CD4-positive, alpha-beta T cell treated with Interleukin-6 at 100 ng/mL for 8 hours (primary cell): ENCODE results near the gene LDLRAP1.

Source experiments
- DNase-seq: peaks from one replicate; pipeline ENCODE4 v3.0.0-alpha.2; 2020; ENCODE audit warnings: mixed read lengths, low spot score

The LDLRAP1 gene

DNA sequence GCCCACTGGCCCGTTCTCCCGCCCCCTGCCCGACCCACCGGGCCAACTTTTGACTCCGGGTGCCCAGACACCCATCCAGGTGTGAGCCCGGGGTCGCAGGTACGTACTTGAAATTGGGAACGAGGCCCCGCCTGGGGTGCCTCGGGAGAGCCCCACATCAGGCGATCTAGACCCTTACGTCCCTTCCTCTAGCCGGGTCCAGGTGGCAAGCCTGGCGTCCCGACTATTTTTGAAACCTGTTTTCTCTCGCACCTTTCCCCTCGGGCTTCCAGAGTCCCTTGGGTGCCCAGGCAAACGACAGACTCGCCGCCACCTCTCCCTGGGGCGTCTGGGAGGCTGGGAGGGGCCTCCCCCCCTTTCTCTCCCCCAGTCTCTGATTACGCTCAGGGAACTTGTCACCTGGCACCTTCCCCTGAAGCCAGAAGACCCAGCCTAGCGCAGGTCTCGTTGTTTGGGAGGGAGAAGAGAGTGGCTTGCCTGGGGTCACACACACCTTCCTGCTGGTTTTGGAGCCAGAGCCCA lies 898 bp downstream of the LDLRAP1 start:
- no peak for DNase-seq

DNA sequence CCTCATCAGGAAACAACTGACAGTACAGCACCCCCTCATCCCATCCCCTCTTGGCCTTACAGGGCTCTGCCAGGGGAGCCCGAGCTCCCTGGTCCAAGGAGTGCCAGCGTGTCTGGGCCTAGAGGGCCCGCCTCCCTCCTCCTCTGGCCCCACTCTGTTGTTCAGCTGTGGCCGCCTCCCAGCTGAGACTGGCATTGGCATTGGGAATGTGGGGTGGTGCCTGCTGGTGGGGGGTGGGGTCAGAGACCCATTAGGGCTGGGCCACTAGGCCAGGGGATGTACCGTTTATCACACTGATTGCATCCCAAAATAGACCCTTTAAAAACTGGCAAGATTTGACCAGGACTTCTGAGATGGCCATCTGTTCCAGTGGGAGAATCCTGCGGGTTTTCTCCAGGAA lies 1.4 kb downstream of the LDLRAP1 start:
- DNase-seq: no peak

DNA sequence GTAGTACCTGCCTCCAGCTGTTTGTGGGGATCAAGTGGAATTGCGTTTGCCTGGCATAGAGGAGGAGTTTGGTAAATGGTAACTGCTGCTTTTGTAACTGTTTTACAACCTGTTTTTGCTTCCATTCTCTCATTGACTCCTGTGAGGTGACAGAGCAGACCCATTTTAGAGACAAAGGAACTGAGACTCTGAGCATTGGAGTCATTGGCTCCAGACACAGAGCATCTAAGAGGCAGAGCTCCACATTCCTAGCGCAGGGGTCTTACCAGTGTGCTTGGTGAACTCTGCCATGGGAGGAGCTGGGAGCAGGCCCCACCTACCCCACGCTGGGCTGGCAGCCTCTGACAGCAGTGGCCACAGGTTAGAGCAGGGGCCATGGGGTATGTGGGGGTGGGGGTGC lies 2.4 kb downstream of the LDLRAP1 start:
- DNase-seq: no peak

DNA sequence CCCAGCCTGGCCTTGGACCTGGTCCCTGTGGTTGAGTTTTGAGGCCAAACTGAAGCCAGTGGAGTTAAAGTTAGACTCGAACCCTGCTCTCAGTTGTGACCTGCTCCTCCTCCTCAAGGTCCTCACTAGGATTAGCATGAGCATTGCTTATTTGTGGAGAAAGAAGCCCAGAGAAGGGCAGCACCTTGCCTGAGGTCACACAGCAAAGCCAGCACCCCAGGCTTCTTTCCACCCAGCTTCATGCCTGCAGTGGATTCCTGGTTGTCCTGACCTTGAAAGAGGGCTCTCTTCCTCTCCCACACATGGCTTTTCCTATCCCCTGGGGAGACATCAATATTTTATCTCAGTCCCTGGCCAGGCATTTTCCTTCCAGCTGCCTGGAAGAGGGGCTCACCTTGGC lies 2.8 kb downstream of the LDLRAP1 start:
- no peak for DNase-seq

DNA sequence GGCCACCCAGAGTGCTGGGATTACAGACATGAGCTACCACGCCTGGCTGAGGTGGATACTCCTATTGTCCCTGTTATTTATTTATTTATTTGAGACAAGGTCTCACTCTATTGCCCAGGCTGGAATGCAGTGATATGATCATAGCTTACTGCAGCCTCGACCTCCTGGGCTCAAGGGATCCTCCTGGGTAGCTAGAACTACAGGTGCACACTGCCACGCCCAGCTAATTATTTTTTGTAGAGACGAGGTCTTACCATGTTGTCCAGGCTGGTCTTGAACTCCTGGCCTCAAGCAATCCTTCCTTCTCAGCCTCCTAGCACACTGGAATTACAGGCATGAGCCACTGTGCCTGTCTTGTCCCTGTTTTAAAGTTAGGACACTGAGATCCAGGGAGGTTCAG lies 5.2 kb downstream of the LDLRAP1 start:
- no peak for DNase-seq

DNA sequence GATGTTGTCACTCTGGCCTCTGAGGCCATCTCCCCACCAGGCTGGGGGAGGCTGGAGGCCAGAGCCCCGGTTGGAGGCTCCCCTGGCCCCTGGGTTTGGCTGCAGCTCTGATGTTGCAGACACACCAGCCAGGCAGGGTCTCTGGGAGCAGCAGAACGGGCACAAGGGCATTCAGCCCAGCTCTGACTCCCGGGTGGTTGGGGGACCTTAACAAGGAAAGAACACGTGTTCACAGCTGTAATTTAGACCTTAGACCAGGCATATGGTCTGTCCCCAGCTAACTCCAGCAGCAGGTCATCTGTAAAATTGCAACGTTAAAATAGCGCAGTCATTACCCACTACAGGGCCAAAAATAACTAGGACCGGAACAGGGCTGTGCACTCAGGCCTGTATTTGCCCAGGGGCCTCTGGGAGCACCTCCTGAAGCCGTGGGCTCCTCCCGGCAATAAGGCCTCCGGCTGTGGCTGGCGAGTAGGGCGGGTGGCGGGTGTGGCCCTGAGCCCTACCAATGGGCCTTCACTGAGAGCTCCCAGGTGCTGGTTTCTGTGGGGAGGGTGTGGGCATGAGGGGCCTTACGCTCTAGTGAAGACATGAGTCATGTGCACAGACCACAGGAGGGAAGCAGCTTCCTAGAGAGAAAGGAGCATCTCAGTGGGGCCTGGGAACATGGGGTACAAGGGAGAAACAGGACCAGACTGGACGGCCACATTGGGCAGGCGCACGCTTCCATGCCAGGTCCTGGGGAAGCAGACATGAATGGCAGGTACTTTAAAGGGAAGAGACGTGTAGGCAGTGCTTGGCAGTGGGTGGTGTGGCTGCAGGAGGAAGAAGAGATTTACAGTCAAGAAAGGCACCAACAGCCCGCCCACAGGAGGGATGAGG lies 6.1 kb downstream of the LDLRAP1 start:
- peak; percentile 79 for DNase-seq

DNA sequence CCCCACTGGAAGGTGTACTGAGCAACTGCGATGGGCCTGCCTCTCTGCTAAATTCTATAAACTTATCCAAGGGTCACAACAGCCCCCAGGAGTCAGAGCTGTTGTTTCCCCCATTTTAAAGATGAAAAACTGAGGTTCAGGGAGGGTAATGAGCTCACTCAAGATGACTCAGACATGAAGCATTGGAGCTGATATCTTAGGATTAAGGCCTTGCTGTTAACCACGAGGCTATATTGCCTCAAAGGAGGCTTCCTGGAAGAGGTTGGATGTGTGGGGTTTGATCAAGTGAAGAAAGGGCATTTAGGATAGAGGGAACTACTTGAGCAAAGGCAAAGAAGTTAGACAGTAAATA lies 6.7 kb downstream of the LDLRAP1 start:
- no peak for DNase-seq

DNA sequence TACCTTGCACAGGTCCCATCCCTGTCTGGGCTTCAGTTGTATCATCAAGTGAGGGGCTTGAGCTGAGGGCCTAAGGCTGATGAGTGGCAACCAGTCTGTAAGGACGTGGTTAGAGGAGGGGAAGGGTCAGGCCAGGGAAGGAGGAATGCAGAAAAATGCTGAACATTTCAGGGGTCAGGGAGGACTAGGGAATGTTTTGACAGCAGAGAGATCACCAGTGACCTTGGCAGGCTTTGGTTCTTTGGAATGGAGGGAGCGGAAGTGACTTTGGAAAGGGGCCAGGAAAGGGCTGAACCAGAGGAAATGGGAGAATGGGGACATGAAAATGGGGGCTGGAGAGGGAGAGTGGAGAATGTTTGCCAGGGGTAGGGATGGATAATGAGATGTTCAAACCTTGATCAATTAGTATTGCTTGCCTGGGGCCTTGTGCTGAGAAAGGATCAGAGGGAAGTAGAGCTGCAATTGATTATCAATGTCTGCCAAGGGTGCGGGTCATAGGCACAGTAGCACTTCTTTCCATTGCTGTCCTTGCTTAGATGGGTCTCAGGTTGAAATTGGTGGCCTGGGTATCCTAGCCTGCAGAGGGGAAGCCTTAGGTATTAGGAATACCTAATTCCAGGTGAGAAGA lies 7.4 kb downstream of the LDLRAP1 start:
- DNase-seq: no peak

DNA sequence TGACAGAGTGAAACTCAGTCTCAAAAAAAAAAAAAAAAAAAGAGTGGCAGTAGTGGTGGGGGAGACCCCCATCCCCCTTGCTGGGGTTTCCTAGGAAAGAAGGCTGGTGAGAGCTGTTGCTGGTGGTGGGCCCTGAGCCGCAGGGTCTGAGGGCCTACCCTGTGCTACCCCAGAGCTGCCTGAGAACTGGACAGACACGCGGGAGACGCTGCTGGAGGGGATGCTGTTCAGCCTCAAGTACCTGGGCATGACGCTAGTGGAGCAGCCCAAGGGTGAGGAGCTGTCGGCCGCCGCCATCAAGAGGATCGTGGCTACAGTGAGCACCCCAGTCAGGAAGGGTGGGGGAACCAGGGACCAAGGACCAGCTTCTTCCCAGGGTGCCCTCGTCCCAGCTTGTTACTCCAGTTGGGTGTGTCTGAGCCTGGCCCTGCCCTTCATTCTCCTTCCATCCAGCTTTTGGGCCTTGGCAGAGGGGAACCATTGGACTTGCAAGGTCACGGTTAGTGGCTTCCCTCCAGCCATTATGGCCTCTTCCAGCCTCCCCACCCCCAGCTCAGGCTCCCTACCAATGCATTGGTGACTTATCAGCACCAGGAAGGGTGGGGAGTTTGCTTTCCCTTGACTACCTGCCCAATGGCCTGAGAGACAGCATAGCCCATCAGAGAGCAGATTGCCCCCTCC lies 10.5 kb downstream of the LDLRAP1 start:
- DNase-seq: no peak

DNA sequence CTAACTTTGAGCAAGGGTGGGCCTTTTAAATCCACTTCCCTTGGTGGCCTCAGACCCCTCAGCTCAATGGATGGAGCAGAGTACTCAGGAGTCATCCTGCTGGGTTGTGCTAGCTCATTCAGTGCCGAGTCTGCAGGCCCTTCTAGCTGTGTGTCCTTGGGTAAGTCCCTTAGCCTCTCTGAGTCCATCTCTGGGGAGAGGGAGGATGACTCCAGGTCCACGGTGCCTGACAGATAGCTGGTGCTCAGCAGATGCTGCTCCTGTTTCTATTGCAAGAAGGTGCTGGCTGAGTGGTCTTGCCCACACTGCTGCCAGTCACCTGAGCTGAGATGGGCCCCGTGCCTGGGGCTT lies 11.0 kb downstream of the LDLRAP1 start:
- no peak for DNase-seq

DNA sequence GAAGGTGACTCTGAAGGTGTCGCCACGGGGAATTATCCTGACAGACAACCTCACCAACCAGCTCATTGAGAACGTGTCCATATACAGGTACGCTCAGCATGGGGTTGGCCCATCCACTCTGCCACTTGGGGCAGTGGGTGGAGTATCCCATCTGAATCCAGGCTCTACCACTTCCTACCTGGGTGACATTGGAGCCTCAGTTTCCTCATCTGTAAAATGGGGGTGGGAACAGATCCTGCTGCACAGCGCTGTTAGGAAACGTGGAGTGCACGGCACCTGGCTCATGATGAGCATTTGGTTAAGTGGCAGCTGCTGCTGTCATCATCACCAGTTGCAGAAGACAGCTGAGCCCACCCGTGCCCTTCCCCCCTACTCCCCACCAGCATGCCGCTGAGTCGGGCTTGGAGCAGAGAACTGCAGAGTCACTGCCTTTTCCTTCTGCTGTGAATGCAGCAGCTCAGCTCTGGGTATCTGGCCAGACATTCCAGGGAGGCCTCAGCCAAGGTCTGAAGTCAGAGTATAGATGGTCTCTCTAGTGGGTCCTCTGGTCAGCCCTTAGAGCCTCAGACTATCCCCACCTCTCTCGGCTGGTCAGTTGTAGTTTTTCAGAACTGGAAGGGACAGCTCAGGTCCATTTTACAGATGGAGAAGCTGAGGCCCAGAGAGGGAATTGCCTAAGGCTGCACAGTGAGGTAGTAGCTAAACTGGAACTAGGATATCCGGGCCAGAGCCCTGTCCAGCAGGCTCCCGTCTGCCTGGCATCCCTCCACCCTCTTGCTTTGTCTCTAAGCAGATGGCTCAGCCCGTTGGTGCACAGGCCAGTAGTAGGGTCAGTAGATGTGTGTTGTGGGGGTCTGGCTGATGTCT lies 11.7 kb downstream of the LDLRAP1 start:
- DNase-seq: no peak

DNA sequence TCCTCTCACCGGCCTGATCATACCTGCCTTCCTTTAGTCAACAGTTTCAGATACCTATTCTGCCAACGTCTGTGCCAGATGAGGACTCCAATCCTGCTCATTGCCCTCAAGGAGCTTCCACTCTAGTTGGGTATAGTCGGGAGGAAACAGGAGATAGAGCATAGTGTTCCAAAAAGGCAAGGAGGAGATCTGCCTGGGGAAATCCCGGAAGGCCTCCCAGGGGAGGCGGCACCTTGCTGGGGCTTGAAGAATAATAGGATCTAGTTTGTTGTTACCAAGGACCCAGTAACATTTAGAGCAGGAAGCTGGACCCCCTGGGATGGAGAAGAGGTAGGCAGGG lies 12.3 kb downstream of the LDLRAP1 start:
- DNase-seq: no peak

DNA sequence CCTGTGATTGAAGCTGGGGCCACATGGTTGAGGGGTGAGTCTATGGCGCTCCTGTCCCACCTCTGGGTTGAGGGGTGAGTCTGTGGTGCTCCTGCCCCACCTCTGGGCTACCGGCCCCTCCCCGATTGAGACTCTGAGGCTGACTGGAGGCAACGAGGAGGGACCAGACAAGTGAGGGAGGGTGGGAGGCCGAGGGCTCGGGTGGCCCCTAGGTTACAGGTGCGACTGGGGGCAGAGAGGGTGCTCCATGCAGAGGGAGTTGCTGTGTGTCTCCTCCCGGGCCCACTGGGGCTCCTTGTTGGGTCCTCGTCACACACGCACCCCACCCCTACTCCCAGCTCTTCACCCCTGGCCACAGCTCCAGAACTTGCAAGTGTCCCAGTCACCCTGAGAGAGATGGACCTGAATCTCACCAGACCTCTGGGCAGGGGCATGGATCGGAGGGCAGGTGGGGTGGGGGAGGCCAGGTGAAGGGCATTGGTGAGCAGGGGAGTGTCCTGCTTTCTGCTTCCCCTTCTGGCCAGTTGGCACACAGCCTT lies 12.8 kb downstream of the LDLRAP1 start:
- no peak for DNase-seq

DNA sequence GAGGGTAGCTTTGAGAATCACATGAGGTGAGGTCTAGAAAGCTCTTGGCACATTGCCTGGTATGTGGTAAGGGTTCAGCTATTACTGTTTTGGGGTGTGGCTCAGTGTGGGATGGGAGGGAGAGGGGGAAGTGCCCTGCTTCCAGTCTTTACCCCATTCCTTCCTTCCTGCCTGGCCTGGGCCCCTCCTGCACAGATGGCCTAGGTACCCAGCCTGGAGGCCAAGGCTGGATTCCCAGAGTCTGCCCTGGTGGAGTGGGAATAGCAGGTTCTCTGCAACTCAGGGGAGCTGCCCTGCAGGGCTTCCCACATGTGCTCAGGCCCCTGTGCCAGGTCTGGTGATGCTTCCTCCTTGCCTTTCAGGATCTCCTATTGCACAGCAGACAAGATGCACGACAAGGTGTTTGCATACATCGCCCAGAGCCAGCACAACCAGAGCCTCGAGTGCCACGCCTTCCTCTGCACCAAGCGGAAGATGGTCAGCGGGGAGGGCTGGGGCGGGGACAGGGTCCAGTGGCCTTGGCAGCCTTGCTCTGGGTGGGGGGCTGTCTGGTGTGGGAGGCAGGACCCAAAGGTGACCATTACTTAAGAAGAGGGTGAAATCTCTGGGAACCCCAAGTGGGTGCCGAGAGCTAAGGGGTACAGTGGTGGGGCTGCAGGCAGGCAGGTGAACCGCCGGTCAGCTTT lies 13.5 kb downstream of the LDLRAP1 start:
- DNase-seq: peak; percentile 76

DNA sequence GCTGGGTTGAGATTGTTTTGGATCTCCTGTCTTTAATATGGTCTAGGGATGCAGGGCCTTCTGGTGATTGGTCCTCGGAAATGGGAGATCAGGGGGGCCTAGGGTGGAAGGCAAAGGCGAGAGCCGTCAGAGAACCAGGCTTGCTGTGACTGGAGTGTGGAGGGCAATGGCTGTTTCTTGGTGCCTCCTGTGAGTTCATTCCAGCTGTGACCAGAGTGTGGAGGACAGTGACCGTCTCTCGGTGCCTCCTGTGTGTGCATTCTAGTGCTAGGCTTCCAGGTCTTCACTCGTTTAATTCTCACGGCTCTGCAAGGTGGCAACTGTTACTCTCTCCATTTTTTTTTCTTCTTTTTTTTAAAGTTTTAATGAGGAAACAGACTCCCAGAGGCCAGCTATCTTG lies 14.1 kb downstream of the LDLRAP1 start:
- DNase-seq: no peak

DNA sequence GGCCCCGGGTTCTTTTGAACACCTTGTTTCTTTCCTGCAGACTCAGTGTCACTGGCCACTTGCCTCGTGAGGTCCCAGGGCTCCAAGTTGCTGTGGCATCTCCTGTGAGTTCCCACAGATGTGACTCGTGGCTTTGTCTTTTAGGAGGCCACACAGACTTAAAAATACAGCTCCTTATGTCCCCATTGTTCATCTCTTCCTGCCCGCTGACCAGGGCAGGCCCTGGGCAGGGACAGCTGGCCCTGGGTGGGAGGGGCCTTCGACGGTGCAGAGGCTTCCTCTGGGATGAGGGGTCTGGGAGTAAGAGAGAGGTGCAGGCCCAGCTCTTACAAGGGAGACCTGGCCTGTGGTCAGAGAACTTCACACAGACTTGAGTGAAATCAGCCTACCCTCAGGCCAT lies 15.6 kb downstream of the LDLRAP1 start:
- no peak for DNase-seq

DNA sequence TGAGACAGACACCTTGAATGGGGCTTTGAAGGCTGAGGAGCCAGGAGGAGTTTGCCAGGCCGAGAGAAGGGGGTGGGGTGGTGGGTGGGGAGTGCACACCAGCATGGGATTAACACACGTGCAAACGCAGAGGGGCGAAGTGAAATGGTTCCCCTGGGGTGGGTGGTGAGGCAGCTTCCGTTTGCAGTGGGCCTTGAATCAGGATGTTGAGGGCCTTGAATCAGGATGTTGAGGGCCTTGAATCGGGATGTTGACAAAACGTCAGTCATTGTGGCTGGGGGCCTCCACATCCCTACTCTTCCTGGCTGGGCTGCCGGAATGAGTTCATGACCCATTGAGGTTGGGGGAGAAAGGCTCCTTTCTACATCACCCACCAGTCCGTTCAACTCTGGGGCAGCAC lies 16.6 kb downstream of the LDLRAP1 start:
- DNase-seq: peak; percentile 21

DNA sequence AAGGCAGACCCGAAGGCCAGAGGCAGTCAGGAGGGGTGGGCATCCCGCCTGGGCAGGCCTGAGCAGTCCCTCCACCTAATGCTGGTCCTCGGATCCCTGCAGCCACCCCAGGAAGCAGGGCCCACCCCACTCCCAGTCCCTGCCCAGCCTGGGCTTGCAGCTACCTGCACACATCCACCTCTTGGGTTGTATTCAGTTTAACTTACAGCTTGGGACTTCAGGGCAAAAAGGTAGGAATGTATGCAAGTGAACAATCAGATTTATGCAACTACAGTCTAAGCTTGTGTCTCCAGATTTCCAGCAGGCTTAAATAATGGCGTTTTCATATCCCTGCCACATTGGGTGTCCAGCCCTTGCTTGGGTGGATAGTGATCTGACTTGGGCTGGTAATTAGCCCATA lies 17.4 kb downstream of the LDLRAP1 start:
- no peak for DNase-seq

DNA sequence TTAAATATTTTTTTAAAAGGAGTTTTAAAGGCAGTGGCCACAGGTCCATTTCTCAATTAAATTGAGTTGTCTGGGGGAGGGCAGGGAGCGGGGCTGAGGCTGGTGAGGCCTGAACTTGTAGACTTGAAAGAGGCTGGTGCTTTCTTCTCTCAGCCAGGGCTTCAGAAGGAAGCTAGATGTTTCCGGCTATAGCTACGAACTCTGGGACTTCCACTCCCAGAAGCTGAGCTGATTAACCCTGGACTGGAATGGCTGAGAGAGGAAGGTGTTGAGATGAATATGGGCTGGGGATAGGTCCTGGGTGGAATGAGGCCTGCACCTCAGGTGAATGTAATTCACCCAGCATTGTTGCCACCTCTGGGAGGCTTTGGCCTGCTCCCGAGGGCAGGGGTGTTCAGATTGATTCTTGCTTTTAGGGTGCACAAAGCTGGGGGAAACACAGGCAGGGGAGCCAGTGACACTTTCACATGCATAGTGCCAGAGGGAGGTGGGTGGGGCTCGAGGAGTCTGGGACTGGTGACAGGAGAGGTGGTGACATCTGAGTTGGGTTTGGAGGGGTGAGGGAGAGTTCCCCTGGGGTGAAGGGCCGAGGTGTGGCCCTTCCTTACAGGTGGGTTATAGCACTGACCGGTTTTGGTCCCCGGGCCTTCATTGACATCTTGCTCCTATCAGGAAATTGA lies 18.2 kb downstream of the LDLRAP1 start:
- no peak for DNase-seq

DNA sequence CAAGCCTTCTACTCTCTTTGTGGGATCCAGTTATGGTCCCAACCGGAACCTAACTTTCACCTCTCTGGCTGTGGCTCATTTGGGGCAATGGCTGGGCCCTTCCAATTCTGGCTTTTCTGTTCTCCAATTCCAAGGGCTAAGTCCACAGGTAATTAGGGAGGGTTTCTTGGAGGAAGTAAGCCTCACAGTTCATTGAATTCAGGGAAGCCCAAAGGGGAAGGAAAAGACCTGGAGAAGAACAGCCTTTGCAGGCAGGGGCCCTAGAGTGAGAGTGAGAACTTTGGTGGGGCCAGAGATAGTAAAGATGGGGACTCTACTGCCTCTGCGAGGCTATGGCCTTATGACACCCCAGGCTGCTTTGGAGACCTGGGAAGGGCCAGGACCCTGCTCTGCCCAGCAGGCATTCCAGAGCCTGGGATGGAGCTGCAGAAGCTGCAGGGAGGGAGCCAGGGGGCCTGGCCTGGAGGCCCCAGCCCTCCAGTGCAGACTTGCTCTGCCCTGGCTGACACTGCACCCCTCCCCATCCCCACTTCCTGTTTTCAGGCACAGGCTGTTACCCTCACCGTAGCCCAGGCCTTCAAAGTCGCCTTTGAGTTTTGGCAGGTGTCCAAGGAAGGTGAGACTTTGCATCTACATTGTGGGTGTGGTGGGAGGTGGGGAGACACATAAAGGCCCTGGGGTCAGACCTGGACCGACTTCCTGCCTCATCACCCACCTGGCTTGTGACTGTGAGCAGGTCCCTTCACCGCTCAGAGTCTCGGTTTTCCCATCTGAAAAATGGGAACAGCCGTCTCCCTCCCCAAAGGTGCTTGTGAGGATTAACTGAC lies 18.9 kb downstream of the LDLRAP1 start:
- peak; percentile 96 for DNase-seq
